ENCODE measurements around the gene INO80B. TPM values are rescaled to one million over a fixed set of nuclear protein-coding genes. Genes with fewer than 3 reads are reported as not detected.

INO80B gene
- total and polyA plus RNA-seq, 2 donors (not counting 1 experiment from before 2014, with no cell fraction given), result 6.9 to 13.0 TPM

DNA sequence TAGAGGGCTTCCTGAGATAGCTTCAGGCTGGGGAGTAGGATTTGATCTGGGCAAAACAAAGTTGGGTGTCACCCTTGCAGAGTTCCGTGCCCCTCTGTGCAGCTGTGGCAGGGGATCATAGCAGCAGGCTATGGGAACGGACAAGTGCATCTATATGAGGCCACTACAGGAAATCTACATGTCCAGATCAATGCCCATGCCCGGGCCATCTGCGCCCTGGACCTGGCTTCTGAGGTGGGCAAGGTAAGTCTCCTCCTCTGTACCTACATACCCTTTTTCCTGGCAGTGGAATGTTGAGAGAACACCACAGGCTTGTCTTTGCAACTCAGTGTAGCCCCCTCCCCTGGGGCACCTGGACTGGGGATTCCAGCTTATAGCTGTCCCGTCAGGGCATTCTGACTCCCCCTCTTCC lies 29.9 kb upstream of the INO80B start:
- Histone ChIP-seq H3K27ac (ENCODE audit: insufficient read depth, low read length) (no peak overlapping the region), H3K4me1 (ENCODE audit: control insufficient read depth, extremely low read depth, insufficient read depth, low read length) (peaks cover 5% of the 10 kb centered on the region), H3K27me3 (ENCODE audit: control insufficient read depth, insufficient read depth, low read length) (no peaks in the 10 kb centered on the region)

DNA sequence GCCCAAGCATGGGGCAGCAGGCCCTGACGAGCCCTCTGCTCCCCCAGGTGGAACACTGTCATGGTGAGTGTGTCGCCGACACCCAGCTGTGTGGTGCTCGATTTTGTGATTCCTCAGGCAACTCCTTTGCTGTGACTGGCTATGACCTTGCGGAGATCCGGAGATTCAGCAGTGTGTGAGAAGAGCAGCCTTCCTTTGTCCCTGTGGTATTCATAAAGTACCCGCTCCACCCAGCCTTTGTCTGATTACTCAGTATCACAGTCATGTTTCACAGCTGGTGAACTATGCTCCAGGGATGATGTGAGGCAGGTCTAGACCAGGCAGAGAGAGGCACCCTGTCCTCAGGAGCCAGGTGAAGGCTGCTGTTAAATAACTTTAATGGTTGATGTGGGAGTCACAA lies 29.4 kb upstream of the INO80B start:
- Histone ChIP-seq H3K4me1 (ENCODE audit: control insufficient read depth, extremely low read depth, insufficient read depth, low read length) (peaks cover 5% of the 10 kb centered on the region), H3K36me3 (ENCODE audit: control insufficient read depth, insufficient read depth, low read length) (peaks cover 12% of the 10 kb centered on the region), H3K4me3 (replicated peaks in 1 of 4; ENCODE audit: control extremely low read depth in 1 of 4, insufficient read depth in 1 of 4, low read depth in 3 of 4, low read length in 4 of 4) (no peak overlapping the region), H2AFZ (ENCODE audit: low read length) (no peak overlapping the region), H3K9me3 (ENCODE audit: control insufficient read depth, insufficient read depth, low read depth, low read length) (no peaks in the 10 kb centered on the region), H3K27me3 (ENCODE audit: control insufficient read depth, insufficient read depth, low read length) (no peaks in the 10 kb centered on the region), H4K20me1 (ENCODE audit: control insufficient read depth, extremely low read depth, insufficient read depth, low read length) (no peaks in the 10 kb centered on the region), H3K9ac (ENCODE audit: insufficient read depth, low read length) (no peak overlapping the region), H3K27ac (ENCODE audit: insufficient read depth, low read length) (no peak overlapping the region), H3K4me2 (ENCODE audit: extremely low read depth, insufficient read depth, low read length) (no peak overlapping the region), H3K79me2 (ENCODE audit: control insufficient read depth, insufficient read depth, low read length) (no peaks in the 10 kb centered on the region)
- TF ChIP-seq EZH2 (IDR thresholded peaks at IDR 0.05; ENCODE audit: low read length, missing control alignments), result no peak
- TF ChIP-seq, protein P1, sequence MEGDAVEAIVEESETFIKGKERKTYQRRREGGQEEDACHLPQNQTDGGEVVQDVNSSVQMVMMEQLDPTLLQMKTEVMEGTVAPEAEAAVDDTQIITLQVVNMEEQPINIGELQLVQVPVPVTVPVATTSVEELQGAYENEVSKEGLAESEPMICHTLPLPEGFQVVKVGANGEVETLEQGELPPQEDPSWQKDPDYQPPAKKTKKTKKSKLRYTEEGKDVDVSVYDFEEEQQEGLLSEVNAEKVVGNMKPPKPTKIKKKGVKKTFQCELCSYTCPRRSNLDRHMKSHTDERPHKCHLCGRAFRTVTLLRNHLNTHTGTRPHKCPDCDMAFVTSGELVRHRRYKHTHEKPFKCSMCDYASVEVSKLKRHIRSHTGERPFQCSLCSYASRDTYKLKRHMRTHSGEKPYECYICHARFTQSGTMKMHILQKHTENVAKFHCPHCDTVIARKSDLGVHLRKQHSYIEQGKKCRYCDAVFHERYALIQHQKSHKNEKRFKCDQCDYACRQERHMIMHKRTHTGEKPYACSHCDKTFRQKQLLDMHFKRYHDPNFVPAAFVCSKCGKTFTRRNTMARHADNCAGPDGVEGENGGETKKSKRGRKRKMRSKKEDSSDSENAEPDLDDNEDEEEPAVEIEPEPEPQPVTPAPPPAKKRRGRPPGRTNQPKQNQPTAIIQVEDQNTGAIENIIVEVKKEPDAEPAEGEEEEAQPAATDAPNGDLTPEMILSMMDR (conservative IDR thresholded peaks at IDR 0.05 in 1 of 2, IDR thresholded peaks at IDR 0.05 in 1 of 2; ENCODE audit: low read depth in 1 of 2, low read length in 2 of 2), result no peak
- no peak for DNase-seq (ENCODE audit: low read depth in 2 of 2)

More for the DNA sequence above, 29.9 kb upstream of the INO80B start:
- H3K79me2 ChIP-seq (ENCODE audit: control insufficient read depth, insufficient read depth, low read length), result no peaks in the 10 kb centered on the region
- H3K4me2 ChIP-seq (ENCODE audit: extremely low read depth, insufficient read depth, low read length), result no peak overlapping the region
- DNase-seq (ENCODE audit: low read depth in 2 of 2), result no peak
- H3K9me3 ChIP-seq (ENCODE audit: control insufficient read depth, insufficient read depth, low read depth, low read length), result no peaks in the 10 kb centered on the region
- H3K36me3 ChIP-seq (ENCODE audit: control insufficient read depth, insufficient read depth, low read length), result peaks cover 12% of the 10 kb centered on the region
- H3K4me3 ChIP-seq (replicated peaks in 1 of 4; ENCODE audit: control extremely low read depth in 1 of 4, insufficient read depth in 1 of 4, low read depth in 3 of 4, low read length in 4 of 4), result no peak overlapping the region
- H4K20me1 ChIP-seq (ENCODE audit: control insufficient read depth, extremely low read depth, insufficient read depth, low read length), result no peaks in the 10 kb centered on the region
- no peak overlapping the region for H2AFZ ChIP-seq (ENCODE audit: low read length)
- TF ChIP-seq, protein P1 (conservative IDR thresholded peaks at IDR 0.05 in 1 of 2, IDR thresholded peaks at IDR 0.05 in 1 of 2; ENCODE audit: low read depth in 1 of 2, low read length in 2 of 2), result no peak
- TF ChIP-seq EZH2 (IDR thresholded peaks at IDR 0.05; ENCODE audit: low read length, missing control alignments), result no peak
- no peak overlapping the region for H3K9ac ChIP-seq (ENCODE audit: insufficient read depth, low read length)

- Histone ChIP-seq H3K4me1 (ENCODE audit: control insufficient read depth, extremely low read depth, insufficient read depth, low read length) (peaks cover 5% of the 10 kb centered on the region), H3K9ac (ENCODE audit: insufficient read depth, low read length) (no peak overlapping the region), H2AFZ (ENCODE audit: low read length) (no peak overlapping the region), H3K27me3 (ENCODE audit: control insufficient read depth, insufficient read depth, low read length) (no peaks in the 10 kb centered on the region), H3K79me2 (ENCODE audit: control insufficient read depth, insufficient read depth, low read length) (no peaks in the 10 kb centered on the region), H3K9me3 (ENCODE audit: control insufficient read depth, insufficient read depth, low read depth, low read length) (no peaks in the 10 kb centered on the region), H3K4me2 (ENCODE audit: extremely low read depth, insufficient read depth, low read length) (no peak overlapping the region), H3K27ac (ENCODE audit: insufficient read depth, low read length) (no peak overlapping the region), H3K4me3 (replicated peaks in 1 of 4; ENCODE audit: control extremely low read depth in 1 of 4, insufficient read depth in 1 of 4, low read depth in 3 of 4, low read length in 4 of 4) (no peak overlapping the region), H3K36me3 (ENCODE audit: control insufficient read depth, insufficient read depth, low read length) (peaks cover 14% of the 10 kb centered on the region), H4K20me1 (ENCODE audit: control insufficient read depth, extremely low read depth, insufficient read depth, low read length) (no peaks in the 10 kb centered on the region)
- no peak for DNase-seq (ENCODE audit: low read depth in 2 of 2)
- TF ChIP-seq, protein P1 (conservative IDR thresholded peaks at IDR 0.05 in 1 of 2, IDR thresholded peaks at IDR 0.05 in 1 of 2; ENCODE audit: low read depth in 1 of 2, low read length in 2 of 2), result no peak
- no peak for TF ChIP-seq EZH2 (IDR thresholded peaks at IDR 0.05; ENCODE audit: low read length, missing control alignments)
Measured at GRCh38 chr2:74426181-74426758, 28.6 kb upstream of the INO80B start.

Data from fibroblast of lung (primary cell).